Breast epithelium (tissue), 3 donors: Measurements from ENCODE around the gene ELP5.

Source experiments
- CTCF ChIP-seq, 3 donors: fragments of 450-650 bp; IDR thresholded peaks; one replicate each; pipeline ENCODE4 v1.5.1; 2016 to 2017; ENCODE audit warnings: antibody characterized with exemption in 3 of 3, mild to moderate bottlenecking in 3 of 3, moderate library complexity in 3 of 3
- POLR2A ChIP-seq: fragments of 450-650 bp; IDR thresholded peaks from one replicate; pipeline ENCODE4 v1.6.1; 2016; ENCODE audit warnings: antibody characterized with exemption, mild to moderate bottlenecking, moderate library complexity

GRCh38 chr17:7254511-7254910, 2.5 kb downstream of the ELP5 start:
- TF ChIP-seq CTCF (IDR thresholded peaks at IDR 0.05) (no peak), POLR2A (no peak)
